ENCODE measurements around the gene MRPL33.

GRCh38 chr2:27823569-27823968 is 52.0 kb downstream of the MRPL33 start:
- TF ChIP-seq CCAR2 (optimal IDR thresholded peaks at IDR 0.05; ENCODE audit: low read depth, low read length) = no peak
- TF ChIP-seq JUNB (CRISPR knock-in tag; IDR thresholded peaks at IDR 0.05; ENCODE audit: borderline replicate concordance) = no peak
- TF ChIP-seq ZNF562 (CRISPR knock-in tag; IDR thresholded peaks at IDR 0.05; ENCODE audit: borderline replicate concordance) = no peak
- no peak for TF ChIP-seq CTCF (CRISPR knock-in tag; IDR thresholded peaks at IDR 0.05)
- no peak for TF ChIP-seq FOXK1 (CRISPR knock-in tag; IDR thresholded peaks at IDR 0.05; ENCODE audit: borderline replicate concordance, low read depth)
- no peak for TF ChIP-seq EZH2 (conservative IDR thresholded peaks at IDR 0.05; ENCODE audit: low read depth, low read length)
- no peak for TF ChIP-seq MXI1 (IDR thresholded peaks at IDR 0.05; ENCODE audit: borderline replicate concordance, low read depth, low read length)
- TF ChIP-seq KMT2A (CRISPR knock-in tag; IDR thresholded peaks at IDR 0.05) = no peak
- no peak for TF ChIP-seq SRSF9 (IDR thresholded peaks at IDR 0.05; ENCODE audit: borderline replicate concordance, insufficient read depth, low read depth, low read length, poor library complexity, severe bottlenecking)
